Measurements from ENCODE around the gene SUPT6H. TPM values are rescaled to one million over a fixed set of nuclear protein-coding genes. Genes with fewer than 3 reads are reported as not detected.

Gene SUPT6H
- total and polyA plus RNA-seq, 2 of the 4 experiments (the other 2 are of a cell fraction): 41.4 to 44.8 TPM

DNA sequence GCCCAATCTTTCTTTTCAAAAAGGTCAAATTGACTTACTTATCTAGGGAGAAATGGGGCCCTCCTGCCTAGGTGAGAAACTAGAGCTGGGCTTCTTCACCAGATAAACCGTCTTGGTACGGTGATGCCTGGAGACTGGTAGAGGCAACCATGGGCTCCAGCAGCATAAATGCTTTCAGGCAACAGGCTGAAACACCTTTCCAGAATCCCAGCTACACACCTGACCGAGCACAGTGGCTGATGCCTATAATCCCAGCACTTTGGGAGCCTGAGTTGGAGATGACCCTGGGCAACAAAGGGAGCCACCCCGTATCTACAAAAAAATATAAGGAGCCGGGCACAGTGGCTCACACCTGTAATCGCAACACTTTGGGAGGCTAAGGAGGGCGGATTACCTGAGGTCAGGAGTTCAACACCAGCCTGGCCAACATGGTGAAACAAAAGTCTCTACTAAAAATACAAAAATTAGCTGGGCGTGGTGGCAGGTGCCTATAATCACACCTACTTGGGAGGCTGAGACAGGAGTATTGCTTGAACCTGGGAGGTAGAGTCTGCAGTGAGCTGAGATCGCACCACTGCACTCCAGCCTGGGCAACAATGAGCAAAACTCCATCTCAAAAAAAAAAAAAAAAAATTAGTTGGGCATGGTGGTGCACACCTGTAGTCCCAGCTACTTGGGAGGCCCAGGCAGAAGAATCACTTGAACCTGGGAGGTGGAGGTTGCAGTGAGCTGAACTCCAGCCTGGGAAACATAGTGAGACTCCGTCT, 89.8 kb downstream of the SUPT6H start (continued):
- TF ChIP-seq MXI1 (IDR thresholded peaks at IDR 0.05; ENCODE audit: borderline replicate concordance, low read depth, low read length): no peak

Small RNA genes within 50 kb of the gene (microRNA-seq; reads per million reads assigned to microRNA genes)
- gene SNORD42A (ENCODE audit: insufficient read depth, insufficient read length): not detected
- not detected for gene SNORD42B (ENCODE audit: insufficient read depth, insufficient read length)
- gene SNORD4A (ENCODE audit: insufficient read depth, insufficient read length): not detected
- not detected for gene SNORD4B (ENCODE audit: insufficient read depth, insufficient read length)

Small RNA genes within 50 kb of the gene (small RNA-seq; reads per million reads assigned to genes)
- gene SNORD42A: 0 reads per million in 5 experiments
- gene SNORD42B: 0 to 10.4 (median 1.8) reads per million in 5 experiments
- gene SNORD4A: 0 reads per million in 5 experiments
- gene SNORD4B: 0 reads per million in 5 experiments

Other genes with a start within 250 kb of the SUPT6H start
- not detected in 2 replicates for gene SLC13A2, start 188.6 kb upstream of the SUPT6H start, total RNA-seq (2012; rRNA removed)
- not detected in 2 replicates for gene SLC13A2, start 188.6 kb upstream of the SUPT6H start, polyA plus RNA-seq (2012; rRNA removed)
- gene FOXN1, start 155.9 kb upstream of the SUPT6H start, total RNA-seq (2012; rRNA removed): not detected in 2 replicates
- gene FOXN1, start 155.9 kb upstream of the SUPT6H start, polyA plus RNA-seq (2012; rRNA removed): not detected in 2 replicates
- 21.7 and 22.4 TPM in 2 replicates for gene UNC119, start 109.6 kb upstream of the SUPT6H start, total RNA-seq (2012; rRNA removed)
- gene UNC119, start 109.6 kb upstream of the SUPT6H start, polyA plus RNA-seq (2012; rRNA removed): 57.4 and 63.2 TPM in 2 replicates
- gene PIGS, start 90.7 kb upstream of the SUPT6H start, total RNA-seq (2012; rRNA removed): 27.5 and 28.7 TPM in 2 replicates
- 77.9 and 78.9 TPM in 2 replicates for gene PIGS, start 90.7 kb upstream of the SUPT6H start, polyA plus RNA-seq (2012; rRNA removed)
- 46.1 and 47.0 TPM in 2 replicates for gene ALDOC, start 85.3 kb upstream of the SUPT6H start, total RNA-seq (2012; rRNA removed)
- 62.6 and 69.7 TPM in 2 replicates for gene ALDOC, start 85.3 kb upstream of the SUPT6H start, polyA plus RNA-seq (2012; rRNA removed)
- 55.5 and 60.8 TPM in 2 replicates for gene SPAG5, start 63.2 kb upstream of the SUPT6H start, total RNA-seq (2012; rRNA removed)
- gene SPAG5, start 63.2 kb upstream of the SUPT6H start, polyA plus RNA-seq (2012; rRNA removed): 40.3 and 47.3 TPM in 2 replicates
- 2.2 and 2.8 TPM in 2 replicates for gene RSKR, start 48.0 kb upstream of the SUPT6H start, total RNA-seq (2012; rRNA removed)
- 5.9 and 6.8 TPM in 2 replicates for gene RSKR, start 48.0 kb upstream of the SUPT6H start, polyA plus RNA-seq (2012; rRNA removed)
- gene BLTP2, start 17.0 kb upstream of the SUPT6H start, total RNA-seq (2012; rRNA removed): 146 and 174 TPM in 2 replicates
- 42.3 and 49.0 TPM in 2 replicates for gene BLTP2, start 17.0 kb upstream of the SUPT6H start, polyA plus RNA-seq (2012; rRNA removed)
- 79.2 and 81.7 TPM in 2 replicates for gene SDF2, start 299 bp upstream of the SUPT6H start, total RNA-seq (2012; rRNA removed)
- gene SDF2, start 299 bp upstream of the SUPT6H start, polyA plus RNA-seq (2012; rRNA removed): 76.0 and 80.8 TPM in 2 replicates
- 0.28 and 0.36 TPM in 2 replicates for gene PROCA1, start 49.7 kb downstream of the SUPT6H start, total RNA-seq (2012; rRNA removed)
- 1.7 and 3.0 TPM in 2 replicates for gene PROCA1, start 49.7 kb downstream of the SUPT6H start, polyA plus RNA-seq (2012; rRNA removed)
- gene RAB34, start 55.7 kb downstream of the SUPT6H start, total RNA-seq (2012; rRNA removed): 304 and 351 TPM in 2 replicates
- 374 and 387 TPM in 2 replicates for gene RAB34, start 55.7 kb downstream of the SUPT6H start, polyA plus RNA-seq (2012; rRNA removed)
- 572 and 596 TPM in 2 replicates for gene RPL23A, start 57.8 kb downstream of the SUPT6H start, total RNA-seq (2012; rRNA removed)
- gene RPL23A, start 57.8 kb downstream of the SUPT6H start, polyA plus RNA-seq (2012; rRNA removed): 958 and 1,004 TPM in 2 replicates
- 3.6 and 3.9 TPM in 2 replicates for gene TLCD1, start 64.0 kb downstream of the SUPT6H start, total RNA-seq (2012; rRNA removed)
- gene TLCD1, start 64.0 kb downstream of the SUPT6H start, polyA plus RNA-seq (2012; rRNA removed): 8.7 and 9.3 TPM in 2 replicates
- 3.1 and 5.2 TPM in 2 replicates for gene NEK8, start 66.6 kb downstream of the SUPT6H start, total RNA-seq (2012; rRNA removed)
- 4.1 and 4.6 TPM in 2 replicates for gene NEK8, start 66.6 kb downstream of the SUPT6H start, polyA plus RNA-seq (2012; rRNA removed)
- gene TRAF4, start 81.8 kb downstream of the SUPT6H start, total RNA-seq (2012; rRNA removed): 27.5 and 36.9 TPM in 2 replicates
- 63.2 and 75.6 TPM in 2 replicates for gene TRAF4, start 81.8 kb downstream of the SUPT6H start, polyA plus RNA-seq (2012; rRNA removed)
- 2.2 and 2.5 TPM in 2 replicates for gene FAM222B, start 180.6 kb downstream of the SUPT6H start, total RNA-seq (2012; rRNA removed)
- gene FAM222B, start 180.6 kb downstream of the SUPT6H start, polyA plus RNA-seq (2012; rRNA removed): 10.8 and 11.4 TPM in 2 replicates
- 25.8 and 34.1 TPM in 2 replicates for gene ERAL1, start 192.8 kb downstream of the SUPT6H start, total RNA-seq (2012; rRNA removed)
- gene ERAL1, start 192.8 kb downstream of the SUPT6H start, polyA plus RNA-seq (2012; rRNA removed): 62.3 and 71.3 TPM in 2 replicates
- gene FLOT2, start 235.5 kb downstream of the SUPT6H start, total RNA-seq (2012; rRNA removed): 19.7 and 31.1 TPM in 2 replicates
- 60.1 and 67.9 TPM in 2 replicates for gene FLOT2, start 235.5 kb downstream of the SUPT6H start, polyA plus RNA-seq (2012; rRNA removed)
- 2.7 and 2.8 TPM in 2 replicates for gene DHRS13, start 240.9 kb downstream of the SUPT6H start, total RNA-seq (2012; rRNA removed)
- 3.9 and 4.1 TPM in 2 replicates for gene DHRS13, start 240.9 kb downstream of the SUPT6H start, polyA plus RNA-seq (2012; rRNA removed)

Measured in IMR-90 (cell line).